Stimulated activated CD4-positive, alpha-beta T cell treated with anti-CD3 and anti-CD28 coated beads, Interleukin-4, amount 100 ng/mL, for 24 hours (primary cell): ENCODE data around the gene OGG1.

Experiments
- DNase-seq: peaks from one replicate; pipeline ENCODE4 v3.0.0-alpha.2; 2020

The OGG1 gene

GRCh38 chr3:9749645-9750555 is at the start of gene OGG1:
Gene OGG1 (plus strand): TSS chr3:9749952. CDS start chr3:9750287, 335 bp downstream.
- DNase-seq = peak; percentile 97

GRCh38 chr3:9700536-9700935 is 49.2 kb upstream of the OGG1 start:
- no peak for DNase-seq

GRCh38 chr3:9701006-9701405 is 48.7 kb upstream of the OGG1 start:
- DNase-seq = no peak

GRCh38 chr3:9701711-9702110 is 48.0 kb upstream of the OGG1 start:
- DNase-seq = no peak

GRCh38 chr3:9703240-9703639 is 46.5 kb upstream of the OGG1 start:
- DNase-seq = no peak

- no peak for DNase-seq
These were observed 45.9 kb upstream of the OGG1 start, which contains the start of gene CPNE9 for GRCh38 chr3:9703736-9704346. Gene CPNE9 (plus strand): TSS chr3:9703833. CDS start chr3:9703997, 164 bp downstream.

GRCh38 chr3:9704347-9705322 is 45.1 kb upstream of the OGG1 start:
- DNase-seq = peak; percentile 8

GRCh38 chr3:9710174-9710739 is 39.5 kb upstream of the OGG1 start:
- DNase-seq = no peak

- no peak for DNase-seq
These were observed 37.3 kb upstream of the OGG1 start for GRCh38 chr3:9712415-9712814.

GRCh38 chr3:9713142-9713541 is 36.6 kb upstream of the OGG1 start:
- DNase-seq = no peak

- DNase-seq = no peak
These were observed 34.6 kb upstream of the OGG1 start for GRCh38 chr3:9715136-9715535.

GRCh38 chr3:9715764-9716437 is 33.9 kb upstream of the OGG1 start:
- DNase-seq = peak; percentile 53

GRCh38 chr3:9716801-9717555 is 32.8 kb upstream of the OGG1 start:
- no peak for DNase-seq

- DNase-seq = no peak
These were observed 32.2 kb upstream of the OGG1 start for GRCh38 chr3:9717563-9717962.

GRCh38 chr3:9718118-9718517 is 31.6 kb upstream of the OGG1 start:
- no peak for DNase-seq

GRCh38 chr3:9721015-9721699 is 28.6 kb upstream of the OGG1 start:
- no peak for DNase-seq

GRCh38 chr3:9721700-9722060 is 28.1 kb upstream of the OGG1 start:
- DNase-seq = no peak

GRCh38 chr3:9725775-9726515 is 23.8 kb upstream of the OGG1 start:
- no peak for DNase-seq

GRCh38 chr3:9727041-9727595 is 22.6 kb upstream of the OGG1 start:
- peak; percentile 59 for DNase-seq

GRCh38 chr3:9727743-9728142 is 22.0 kb upstream of the OGG1 start:
- DNase-seq = no peak
